SK-N-DZ (cell line): ENCODE results near the gene CDO1.
"Not testable (repeated sequence)": the region's sequence is repeated elsewhere in the genome, so short reads cannot be mapped to it uniquely, and the experiment has no call there.

Experiments used
- DNase-seq: peaks from one replicate; pipeline ENCODE4 v3.0.0-alpha.2; 2015; ENCODE audit warnings: low spot score

Gene CDO1

DNA sequence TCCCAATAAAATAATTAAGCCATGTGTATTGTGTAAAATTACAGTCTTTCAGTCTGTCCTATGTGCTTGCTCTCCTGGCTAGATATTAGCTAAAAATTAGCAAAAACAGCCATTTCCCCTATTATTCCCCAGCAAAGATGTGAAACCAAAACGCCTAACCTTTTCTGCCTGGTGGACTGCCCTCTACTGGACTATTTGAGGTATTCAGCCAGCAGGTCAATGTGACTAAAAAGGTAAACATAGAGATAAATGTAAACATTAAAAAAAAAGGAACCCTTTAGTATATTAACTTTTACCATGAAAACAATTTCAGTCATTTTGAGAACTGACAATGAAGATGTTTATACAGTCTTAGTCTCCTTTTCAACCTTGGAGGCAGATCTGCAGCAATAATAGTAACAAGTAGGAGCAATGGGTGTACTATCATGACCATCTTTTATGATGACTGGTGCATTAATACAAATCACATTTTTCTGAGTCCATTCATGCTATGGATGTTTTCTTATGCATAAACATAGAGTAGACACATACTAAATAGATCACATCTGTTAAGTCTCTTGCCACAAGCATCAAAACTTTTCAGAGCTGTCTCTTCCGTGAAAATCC is 14.8 kb upstream of the CDO1 start:
- DNase-seq: peak; percentile 29

DNA sequence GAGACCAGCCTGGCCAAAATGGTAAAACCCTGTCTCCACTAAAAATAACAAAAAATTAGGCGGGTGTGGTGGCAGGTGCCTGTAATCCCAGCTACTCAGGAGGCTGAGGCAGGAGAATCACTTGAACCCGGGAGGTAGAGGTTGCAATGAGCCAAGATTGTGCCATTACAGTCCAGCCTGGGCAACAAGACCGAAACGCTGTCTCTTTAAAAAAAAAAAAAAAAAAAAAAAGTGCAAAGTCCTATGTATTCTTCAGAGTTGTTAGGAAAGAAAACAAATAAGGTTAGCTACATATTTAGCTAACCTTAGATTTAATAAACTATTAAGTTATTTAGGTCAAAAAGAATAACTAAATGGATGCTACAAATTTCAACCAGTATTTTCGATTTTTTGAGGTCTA is 13.5 kb upstream of the CDO1 start:
- DNase-seq: no peak

DNA sequence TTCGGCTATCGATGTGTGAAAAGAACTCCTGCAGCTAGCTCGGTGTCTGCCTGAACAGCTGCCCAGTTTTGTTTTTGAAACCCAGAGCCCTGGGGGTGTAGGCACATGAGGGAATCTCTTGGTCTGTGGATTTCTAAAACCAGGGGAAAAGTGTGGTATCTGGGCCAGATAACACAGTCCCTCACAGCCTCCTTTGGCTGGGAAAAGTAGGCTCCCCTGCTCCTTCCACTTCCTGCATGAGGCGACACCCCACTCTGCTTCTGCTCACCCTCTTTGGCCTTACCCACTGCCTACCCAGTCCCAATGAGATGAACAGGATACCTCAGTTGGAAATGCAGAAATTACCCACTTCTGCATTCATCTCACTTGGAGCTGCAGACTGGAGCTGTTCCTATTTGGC is 9.5 kb upstream of the CDO1 start:
- no peak for DNase-seq

DNA sequence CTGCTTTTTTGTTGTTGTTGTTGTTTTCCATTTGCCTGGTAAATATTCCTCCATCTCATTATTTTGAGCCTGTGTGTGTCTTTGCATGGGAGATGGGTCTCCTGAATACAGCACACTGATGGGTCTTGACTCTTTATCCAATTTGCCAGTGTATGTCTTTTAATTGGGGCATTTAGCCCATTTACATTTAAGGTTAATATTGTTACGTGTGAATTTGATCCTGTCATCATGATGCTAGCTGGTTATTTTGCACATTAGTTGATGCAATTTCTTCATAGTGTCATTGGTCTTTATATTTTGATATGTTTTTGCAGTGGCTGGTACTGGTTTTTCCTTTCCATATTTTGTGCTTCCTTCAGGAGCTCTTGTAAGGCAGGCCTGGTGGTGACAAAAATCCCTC is 8.5 kb upstream of the CDO1 start:
- DNase-seq: not testable (repeated sequence)

DNA sequence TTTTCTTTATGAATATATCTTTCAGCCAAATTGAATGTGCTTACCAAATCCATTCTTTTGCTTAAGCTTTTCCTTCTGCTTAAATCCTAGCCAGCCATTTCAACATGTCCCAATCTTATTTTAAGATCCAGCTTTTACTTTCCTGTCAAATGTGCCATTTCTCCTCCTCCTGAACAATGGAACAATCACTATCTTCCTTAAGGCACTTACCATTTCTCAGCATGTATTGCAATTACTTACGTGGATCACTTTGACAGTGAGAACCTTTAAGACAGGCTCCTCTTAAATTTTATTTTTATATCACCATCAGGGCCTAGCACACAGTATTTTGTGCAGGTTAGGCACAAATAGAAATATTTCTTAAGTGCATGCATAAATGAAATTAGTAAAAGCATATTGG is 4.4 kb upstream of the CDO1 start:
- no peak for DNase-seq

- no peak for DNase-seq
These were observed 2.4 kb upstream of the CDO1 start for GRCh38 chr5:115818821-115819220.

- no peak for DNase-seq
These were observed 927 bp upstream of the CDO1 start for GRCh38 chr5:115817386-115817785.

GRCh38 chr5:115815693-115816225 is 700 bp downstream of the CDO1 start:
- peak; percentile 47 for DNase-seq

GRCh38 chr5:115815006-115815692 is 1.3 kb downstream of the CDO1 start:
- no peak for DNase-seq

DNA sequence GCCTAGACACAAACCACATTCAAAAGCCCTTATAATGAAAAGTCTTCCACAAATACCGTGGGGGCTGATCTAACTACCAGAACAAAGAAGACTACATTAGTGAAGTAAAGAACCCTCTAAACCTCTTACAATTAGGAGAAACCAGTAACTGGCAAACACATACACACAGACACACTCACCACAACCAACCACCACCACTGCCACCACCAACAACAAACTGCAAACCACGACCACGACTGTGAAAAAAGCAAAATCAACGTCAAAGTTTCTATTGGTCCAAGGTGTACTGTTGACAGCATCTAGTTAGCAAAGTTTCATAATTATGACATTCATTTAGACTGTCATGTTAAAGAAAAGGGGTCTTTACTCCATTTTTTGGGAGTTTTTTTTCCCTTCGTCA is 2.7 kb downstream of the CDO1 start:
- no peak for DNase-seq

- DNase-seq: no peak
These were observed 4.1 kb downstream of the CDO1 start for GRCh38 chr5:115812372-115812771.

DNA sequence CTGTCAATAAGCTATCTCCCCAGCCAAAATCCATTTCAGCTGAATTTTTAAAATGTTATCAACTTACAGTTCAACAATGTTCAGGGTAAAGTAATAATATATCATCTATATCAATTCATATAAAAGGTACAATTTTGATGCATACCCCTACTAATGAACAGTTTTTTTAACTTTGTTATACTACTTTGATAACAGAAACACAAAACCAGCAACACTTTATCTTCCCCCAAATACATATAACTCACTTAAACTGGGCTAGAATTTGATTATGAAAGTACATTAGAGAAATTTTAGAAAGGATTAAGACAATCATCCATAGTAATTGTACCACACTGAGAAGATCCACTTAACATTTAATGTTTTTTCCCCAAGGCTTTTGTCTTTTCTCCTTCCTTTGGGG is 5.1 kb downstream of the CDO1 start:
- DNase-seq: peak; percentile 66

DNA sequence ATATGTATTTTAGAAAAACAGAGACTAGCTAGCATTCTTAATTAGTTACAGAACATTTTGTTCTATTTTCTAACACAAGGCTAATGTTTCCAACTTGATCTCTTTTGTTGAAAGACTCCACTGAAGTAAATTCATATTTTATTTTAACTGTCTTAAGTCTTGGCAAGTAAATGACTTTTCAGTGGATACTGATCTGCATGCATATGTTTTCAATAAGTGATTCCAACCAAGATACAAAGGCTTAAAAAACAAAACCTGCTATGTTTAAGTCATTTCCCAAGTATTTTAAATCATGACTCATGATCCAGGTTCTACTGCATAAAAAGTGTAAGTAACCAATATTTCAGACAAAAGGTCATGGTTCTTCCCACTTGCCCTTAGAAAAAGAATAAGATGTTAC is 5.7 kb downstream of the CDO1 start:
- no peak for DNase-seq

DNA sequence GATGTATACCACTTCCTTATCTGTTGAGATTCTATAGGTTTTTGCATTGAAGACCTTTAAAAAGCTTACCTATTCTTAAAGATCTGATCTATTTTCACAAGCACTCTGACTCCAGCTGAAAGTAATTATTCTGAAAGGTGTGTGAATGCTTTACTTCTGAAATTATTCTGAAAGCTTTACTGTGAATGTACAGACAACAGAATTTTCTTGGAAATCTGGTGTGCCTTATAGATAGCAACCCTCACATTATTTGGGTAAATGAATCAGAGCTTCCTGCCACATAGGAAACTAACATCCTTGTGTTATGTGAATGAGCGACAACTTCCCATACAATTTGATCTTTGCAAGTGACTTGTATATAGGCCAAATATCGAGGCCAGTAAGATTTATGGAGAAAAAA is 6.5 kb downstream of the CDO1 start:
- no peak for DNase-seq

DNA sequence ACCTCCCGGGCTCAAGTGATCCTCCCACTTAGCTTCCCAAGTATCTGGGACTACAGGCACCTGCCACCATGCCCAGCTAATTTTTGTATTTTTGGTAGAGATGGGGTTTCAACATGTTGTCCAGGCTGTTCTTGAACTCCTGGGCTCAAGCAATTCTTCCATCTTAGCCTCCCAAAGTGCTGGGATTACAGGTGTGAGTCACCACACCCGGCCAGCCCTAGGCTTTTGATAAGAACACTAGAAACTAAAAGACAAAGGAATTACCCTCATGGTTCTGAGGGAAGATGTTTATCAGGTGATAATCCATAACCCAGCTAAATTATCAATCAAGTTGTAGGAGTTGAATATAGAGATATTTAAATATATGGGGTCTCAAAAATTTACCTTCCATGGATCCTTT is 8.4 kb downstream of the CDO1 start:
- not testable (repeated sequence) for DNase-seq

DNA sequence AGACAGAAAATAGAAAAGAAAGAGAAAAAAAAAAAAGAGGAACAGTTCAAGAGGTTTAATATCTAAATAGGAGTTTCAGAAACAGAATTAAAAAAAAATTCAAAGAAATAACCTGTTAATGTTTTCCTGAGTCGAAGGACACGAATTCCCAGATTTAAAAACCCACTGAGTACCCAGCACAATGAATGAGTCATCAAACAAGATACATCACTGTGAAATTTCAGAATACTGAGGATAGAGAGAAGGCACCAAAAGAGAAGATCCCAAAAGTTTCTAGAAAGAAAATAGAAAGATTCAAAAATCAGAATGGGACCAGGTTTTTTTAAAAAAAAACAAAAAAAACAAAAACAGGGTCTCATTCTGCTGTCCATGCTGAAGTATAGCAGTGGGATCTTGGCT is 8.8 kb downstream of the CDO1 start:
- DNase-seq: no peak

DNA sequence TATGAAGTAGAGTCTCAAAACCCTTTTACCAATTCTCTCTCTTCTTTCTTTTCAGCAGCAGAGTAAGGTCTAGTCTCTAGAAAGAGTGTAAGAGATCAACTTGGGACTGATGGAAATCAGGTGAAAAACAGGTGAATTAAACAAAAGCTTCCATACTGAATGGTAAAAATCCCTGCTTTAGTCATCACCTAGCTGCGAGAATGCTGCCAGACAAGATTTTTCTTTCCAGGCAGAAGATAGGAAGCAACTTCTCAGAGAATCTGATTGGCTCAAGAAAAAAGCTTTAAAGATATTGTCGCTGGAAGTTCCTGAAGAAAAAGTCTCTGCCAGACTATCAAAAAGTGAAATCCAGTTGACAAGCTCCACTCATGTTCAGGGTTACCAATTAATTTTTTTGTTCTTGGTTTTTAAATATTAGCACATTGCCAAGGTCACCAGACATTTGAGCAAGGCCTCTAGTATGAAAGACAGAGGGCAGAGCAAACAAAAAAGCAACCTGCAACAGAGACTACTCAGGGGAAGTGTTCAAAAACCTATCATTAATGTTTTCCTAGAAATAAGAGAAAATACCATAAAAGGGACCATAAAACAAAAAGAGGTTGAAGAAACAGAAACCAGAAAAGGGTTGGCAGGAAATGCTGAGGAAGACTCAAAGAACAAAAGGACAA is 9.3 kb downstream of the CDO1 start:
- DNase-seq: no peak

GRCh38 chr5:115801984-115802383 is 14.5 kb downstream of the CDO1 start:
- no peak for DNase-seq

DNA sequence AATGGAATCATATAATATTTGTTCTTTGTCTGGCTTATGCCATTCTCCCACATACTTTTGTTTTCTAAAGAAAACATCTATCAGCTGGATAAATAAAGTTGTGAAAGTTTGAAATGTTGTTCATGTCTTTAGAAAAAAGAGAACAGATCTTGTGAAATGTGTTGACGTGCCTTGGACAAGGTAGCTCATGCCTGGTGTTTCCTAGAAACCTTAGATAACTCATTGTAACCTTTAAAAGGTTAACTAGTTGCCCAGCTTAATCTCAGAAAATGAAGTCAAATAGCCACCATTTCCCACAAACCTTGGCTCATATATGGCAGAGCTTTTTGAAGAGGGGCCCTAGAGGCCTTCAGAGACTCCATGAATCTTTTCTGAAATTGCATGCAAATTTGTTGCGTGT is 15.3 kb downstream of the CDO1 start:
- no peak for DNase-seq

DNA sequence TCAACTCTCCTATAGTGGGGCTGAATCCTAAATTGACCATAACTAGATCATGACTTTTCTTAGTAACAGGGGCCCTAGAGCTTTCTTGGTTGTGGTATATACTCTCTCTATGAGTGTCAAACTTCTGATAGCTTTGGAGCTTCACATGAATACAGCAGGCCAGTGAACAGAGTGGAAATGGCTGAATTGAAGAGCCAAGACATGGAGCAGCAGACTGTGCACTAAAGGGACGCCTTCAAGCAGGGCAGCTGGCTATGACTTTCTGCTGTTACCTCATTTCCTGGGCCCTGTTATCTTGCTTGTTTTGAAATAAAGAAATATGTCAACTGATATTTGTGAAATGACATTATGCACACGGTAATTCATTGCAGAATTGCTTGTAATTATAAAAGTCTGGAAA is 16.4 kb downstream of the CDO1 start:
- DNase-seq: no peak

DNA sequence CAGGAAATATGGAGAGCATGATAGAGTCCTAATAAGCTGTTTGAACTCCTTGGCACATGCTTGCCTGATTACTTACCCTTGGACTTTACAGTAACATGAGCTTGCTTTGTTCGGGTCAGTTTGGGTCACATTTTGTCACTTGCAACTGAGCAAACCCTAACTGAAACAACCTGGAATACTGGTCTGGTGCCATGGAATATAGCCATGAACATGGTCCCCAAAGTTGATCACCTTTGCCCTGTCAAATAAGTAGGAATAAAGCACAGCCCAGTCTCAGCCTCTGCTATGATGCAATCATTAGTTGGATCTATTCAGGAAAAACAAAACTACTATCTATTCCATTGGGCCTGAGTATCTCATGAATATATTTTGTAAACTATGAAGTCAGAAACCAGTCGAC is 18.2 kb downstream of the CDO1 start:
- DNase-seq: no peak

GRCh38 chr5:115796656-115797055 is 19.8 kb downstream of the CDO1 start:
- no peak for DNase-seq

- no peak for DNase-seq
These were observed 20.8 kb downstream of the CDO1 start for GRCh38 chr5:115795700-115796099.
